Subcutaneous abdominal adipose tissue (tissue), 5 donors: Measurements from ENCODE around the gene COL11A2.

Source experiments
- H3K27ac ChIP-seq: one replicate; pipeline ENCODE4 v1.7.0; 2013; ENCODE audit warnings: low read depth, mild to moderate bottlenecking, inconsistent platforms, low read length, moderate library complexity
- H3K27me3 ChIP-seq, 5 donors: one replicate each; pipeline ENCODE4 v1.7.0; 2013; ENCODE audit warnings: low read length in 5 of 5, inconsistent platforms in 1 of 5; ENCODE audit not compliant: control insufficient read depth in 5 of 5, insufficient read depth in 4 of 5
- H3K36me3 ChIP-seq, 5 donors: one replicate each; pipeline ENCODE4 v1.7.0; 2013; ENCODE audit warnings: low read length in 5 of 5; ENCODE audit not compliant: control insufficient read depth in 5 of 5, insufficient read depth in 5 of 5
- H3K4me1 ChIP-seq, 5 donors: one replicate each; pipeline ENCODE4 v1.7.0; 2013; ENCODE audit warnings: low read length in 5 of 5, mild to moderate bottlenecking in 3 of 5, moderate library complexity in 1 of 5; ENCODE audit not compliant: control insufficient read depth in 5 of 5, insufficient read depth in 5 of 5
- H3K4me3 ChIP-seq, 5 donors: one replicate each; pipeline ENCODE4 v1.7.0; 2013; ENCODE audit warnings: low read length in 5 of 5, low read depth in 1 of 5
- H3K9ac ChIP-seq, 5 donors: one replicate each; pipeline ENCODE4 v1.7.0; 2013; ENCODE audit warnings: low read length in 5 of 5, mild to moderate bottlenecking in 4 of 5, moderate library complexity in 3 of 5
- H3K9me3 ChIP-seq, 5 donors: one replicate each; pipeline ENCODE4 v1.7.0; 2013; ENCODE audit warnings: low read length in 5 of 5; ENCODE audit not compliant: control insufficient read depth in 5 of 5
- donor health status: healthy.
- donor health status: healthy.
- donor health status: healthy.
- donor health status: healthy.
- donor health status: healthy.

The COL11A2 gene

DNA sequence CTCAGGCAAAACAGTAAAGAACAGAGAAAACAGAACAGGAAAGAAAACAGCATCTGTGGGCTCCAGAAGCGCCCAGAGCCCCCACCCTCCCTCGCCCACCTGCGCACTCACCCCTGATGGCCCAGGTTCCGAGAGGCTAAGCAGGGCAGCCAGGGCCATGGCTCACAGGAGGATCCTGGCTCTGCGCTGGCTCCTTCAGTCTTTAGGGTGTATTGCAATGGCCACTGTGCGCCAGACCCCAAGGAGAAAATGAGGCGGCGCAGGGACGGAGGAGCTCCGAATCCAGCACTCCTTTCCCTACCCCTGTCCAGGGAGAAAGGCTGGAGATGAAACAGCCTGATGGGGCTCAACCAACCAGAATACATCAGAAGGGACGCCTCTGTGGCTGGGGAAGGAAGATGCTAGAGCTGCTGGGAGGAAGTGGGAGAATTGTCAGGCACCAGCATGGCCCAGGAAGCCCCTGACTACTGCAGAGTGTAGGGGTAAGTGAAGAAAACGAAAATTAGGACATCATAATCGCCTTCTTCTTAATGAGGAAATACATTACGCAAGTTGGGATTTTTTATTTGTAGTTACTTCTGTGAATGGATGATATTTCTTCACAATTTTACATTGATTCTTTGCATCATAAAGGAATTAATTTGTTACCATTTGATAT is 49.0 kb downstream of the COL11A2 start:
- H3K4me3 ChIP-seq = no peak overlapping the region
- H3K9me3 ChIP-seq = peaks cover 0 to 4% (median 0%) of the 10 kb centered on the region in 5 donors
- peaks cover 0 to 8% (median 5%) of the 10 kb centered on the region in 5 donors for H3K27me3 ChIP-seq
- no peak overlapping the region for H3K27ac ChIP-seq
- no peak overlapping the region for H3K9ac ChIP-seq
- peaks cover 0 to 8% (median 0%) of the 10 kb centered on the region in 5 donors for H3K4me1 ChIP-seq
- no peaks in the 10 kb centered on the region for H3K36me3 ChIP-seq

GRCh38 chr6:33142501-33143070 is 49.7 kb downstream of the COL11A2 start:
- peaks cover 0 to 4% (median 0%) of the 10 kb centered on the region in 5 donors for H3K9me3 ChIP-seq
- H3K4me1 ChIP-seq = peaks cover 0 to 8% (median 0%) of the 10 kb centered on the region in 5 donors
- H3K27me3 ChIP-seq = peaks cover 0 to 8% (median 5%) of the 10 kb centered on the region in 5 donors
- no peak overlapping the region for H3K9ac ChIP-seq
- no peaks in the 10 kb centered on the region for H3K36me3 ChIP-seq
- no peak overlapping the region for H3K27ac ChIP-seq
- H3K4me3 ChIP-seq = no peak overlapping the region

DNA sequence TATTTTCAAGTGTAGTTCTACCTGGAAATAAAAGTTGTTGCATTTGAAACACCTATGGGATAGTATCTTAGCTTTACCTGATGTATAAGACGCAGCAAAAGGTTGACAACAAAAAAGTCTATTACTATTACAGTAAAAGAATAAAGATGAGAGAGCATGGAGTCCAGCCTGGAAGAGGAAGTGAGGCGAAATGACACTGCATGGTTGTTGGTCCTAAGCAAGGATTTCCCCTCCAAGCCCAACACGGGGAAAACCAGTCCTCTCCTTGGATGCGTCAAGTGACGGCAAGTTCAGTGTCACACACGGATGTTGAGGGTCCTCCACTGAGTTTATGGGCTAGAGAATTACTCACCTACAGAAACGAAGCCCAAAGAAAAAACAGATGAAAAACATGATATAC is 51.7 kb downstream of the COL11A2 start:
- no peaks in the 10 kb centered on the region for H3K36me3 ChIP-seq
- H3K9me3 ChIP-seq = peaks cover 0 to 4% (median 0%) of the 10 kb centered on the region in 5 donors
- H3K4me3 ChIP-seq = no peak overlapping the region
- peaks cover 0 to 10% (median 5%) of the 10 kb centered on the region in 5 donors for H3K27me3 ChIP-seq
- no peak overlapping the region for H3K27ac ChIP-seq
- no peak overlapping the region for H3K9ac ChIP-seq
- H3K4me1 ChIP-seq = peaks cover 0 to 8% (median 0%) of the 10 kb centered on the region in 5 donors

DNA sequence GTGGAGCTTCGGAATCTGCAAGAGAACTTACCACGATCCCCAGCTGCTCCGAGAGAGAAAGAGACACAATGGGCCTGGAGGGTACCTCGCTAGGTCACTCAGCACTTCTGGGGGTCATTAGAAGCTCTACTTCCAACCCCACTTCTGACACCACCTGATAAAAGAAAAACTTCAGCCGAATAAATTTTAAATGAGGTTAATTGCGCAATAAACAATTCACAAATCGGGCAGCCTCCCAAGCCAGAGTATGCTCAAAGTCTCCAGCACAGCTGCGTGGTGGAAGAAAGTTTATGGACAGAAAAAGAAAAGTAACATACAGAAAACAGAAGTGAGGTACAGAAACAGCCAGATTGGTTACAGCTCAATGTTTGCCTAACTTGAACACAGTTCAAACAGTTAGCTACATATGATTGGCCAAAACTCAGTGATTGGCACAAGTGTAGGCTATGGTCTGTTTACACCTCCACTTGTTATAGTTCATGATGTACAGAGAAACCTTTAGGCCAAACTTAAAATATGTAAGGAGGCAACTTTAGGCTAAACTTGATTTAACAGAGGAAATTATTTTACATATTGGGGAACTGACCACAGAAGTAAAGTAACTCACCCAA is 52.6 kb downstream of the COL11A2 start:
- Histone ChIP-seq H3K27me3 (peaks cover 0 to 10% (median 5%) of the 10 kb centered on the region in 5 donors), H3K4me1 (peaks cover 0 to 8% (median 0%) of the 10 kb centered on the region in 5 donors), H3K4me3 (no peak overlapping the region), H3K9ac (no peak overlapping the region), H3K36me3 (no peaks in the 10 kb centered on the region), H3K9me3 (peaks cover 0 to 4% (median 0%) of the 10 kb centered on the region in 5 donors), H3K27ac (no peak overlapping the region)

DNA sequence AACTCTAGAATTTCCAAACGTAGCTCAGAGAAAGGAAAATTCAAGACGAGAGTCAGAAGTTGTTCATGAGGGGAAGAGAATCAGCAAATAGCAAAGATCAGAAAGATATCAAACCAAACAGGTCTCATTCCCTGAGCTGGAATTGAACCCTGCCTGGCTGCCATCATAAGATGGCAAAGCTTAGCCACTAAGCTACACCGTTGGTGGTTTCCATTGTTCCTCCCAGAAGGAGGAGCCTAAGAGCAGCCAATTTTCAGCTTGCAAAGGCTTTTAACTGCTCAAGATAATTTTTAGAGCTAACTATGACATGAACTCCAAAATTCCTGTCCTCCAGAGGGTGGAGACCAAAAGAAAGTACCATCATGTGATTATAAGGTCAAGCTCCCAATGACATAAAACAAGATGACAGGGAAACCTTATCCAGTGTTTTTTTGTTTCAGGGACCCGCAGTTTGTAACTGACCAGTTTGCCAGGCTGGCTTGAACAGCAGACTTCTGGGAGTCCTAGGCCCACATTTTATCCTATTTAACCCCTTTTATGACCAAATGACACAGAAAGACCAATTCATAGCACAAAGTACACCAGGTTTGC is 55.9 kb downstream of the COL11A2 start:
- Histone ChIP-seq H3K27ac (no peak overlapping the region), H3K9ac (no peak overlapping the region), H3K4me1 (peaks cover 0 to 1% (median 0%) of the 10 kb centered on the region in 5 donors), H3K27me3 (peaks cover 0 to 4% (median 1%) of the 10 kb centered on the region in 5 donors), H3K9me3 (no peaks in the 10 kb centered on the region), H3K36me3 (no peaks in the 10 kb centered on the region), H3K4me3 (no peak overlapping the region)

GRCh38 chr6:33132081-33132524 is 60.2 kb downstream of the COL11A2 start:
- Histone ChIP-seq H3K9ac (no peak overlapping the region), H3K4me3 (no peak overlapping the region), H3K4me1 (peaks cover 0 to 6% (median 0%) of the 10 kb centered on the region in 5 donors), H3K27ac (no peak overlapping the region), H3K9me3 (no peaks in the 10 kb centered on the region), H3K27me3 (peaks cover 0 to 6% (median 4%) of the 10 kb centered on the region in 5 donors), H3K36me3 (no peaks in the 10 kb centered on the region)

GRCh38 chr6:33128318-33128717 is 63.9 kb downstream of the COL11A2 start:
- H3K9me3 ChIP-seq = peaks cover 3 to 12% (median 9%) of the 10 kb centered on the region in 5 donors
- peaks cover 0 to 6% (median 4%) of the 10 kb centered on the region in 5 donors for H3K27me3 ChIP-seq
- no peaks in the 10 kb centered on the region for H3K36me3 ChIP-seq
- H3K4me3 ChIP-seq = no peak overlapping the region
- no peak overlapping the region for H3K27ac ChIP-seq
- no peak overlapping the region for H3K9ac ChIP-seq
- H3K4me1 ChIP-seq = peaks cover 0 to 6% (median 0%) of the 10 kb centered on the region in 5 donors

DNA sequence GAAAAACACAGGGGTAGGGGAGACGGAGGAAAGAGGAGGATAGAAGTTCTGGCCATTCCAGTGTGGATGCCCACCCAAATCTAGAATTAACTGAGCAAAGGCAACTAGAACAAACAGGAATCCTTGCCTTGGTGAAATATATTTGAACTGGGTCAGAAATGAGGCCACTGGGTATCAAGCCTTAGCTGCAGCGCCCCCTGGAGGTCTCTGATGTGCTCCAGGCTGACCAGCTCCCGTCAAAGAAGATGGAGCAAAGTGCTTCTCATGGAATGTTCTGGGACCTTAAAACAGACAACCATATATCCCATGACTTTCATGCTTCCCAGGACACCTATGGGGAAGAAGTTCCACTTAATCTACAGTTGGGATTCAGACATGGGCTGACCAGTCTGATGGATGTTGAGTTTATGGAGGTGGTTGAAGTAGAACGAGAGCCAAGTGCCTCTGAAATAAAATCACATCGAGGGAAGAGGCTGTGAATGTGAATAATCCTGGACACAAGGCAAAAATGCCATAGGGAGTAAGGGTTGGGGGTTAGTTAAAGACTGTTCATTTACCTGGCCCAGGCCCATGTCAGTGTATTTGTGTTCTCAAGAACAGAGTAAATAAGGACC is 66.1 kb downstream of the COL11A2 start:
- no peak overlapping the region for H3K27ac ChIP-seq
- H3K4me3 ChIP-seq = no peak overlapping the region
- peaks cover 0 to 6% (median 4%) of the 10 kb centered on the region in 5 donors for H3K27me3 ChIP-seq
- H3K4me1 ChIP-seq = peaks cover 0 to 3% (median 0%) of the 10 kb centered on the region in 5 donors
- H3K36me3 ChIP-seq = no peaks in the 10 kb centered on the region
- H3K9ac ChIP-seq = no peak overlapping the region
- peaks cover 3 to 13% (median 10%) of the 10 kb centered on the region in 5 donors for H3K9me3 ChIP-seq

- H3K27me3 ChIP-seq = peaks cover 0 to 6% (median 3%) of the 10 kb centered on the region in 5 donors
These were observed 67.3 kb downstream of the COL11A2 start for GRCh38 chr6:33124947-33125346.

More at GRCh38 chr6:33124947-33125346, 67.3 kb downstream of the COL11A2 start:
- no peak overlapping the region for H3K4me3 ChIP-seq
- no peak overlapping the region for H3K27ac ChIP-seq
- no peak overlapping the region for H3K9ac ChIP-seq
- H3K9me3 ChIP-seq = peaks cover 3 to 13% (median 10%) of the 10 kb centered on the region in 5 donors
- no peaks in the 10 kb centered on the region for H3K4me1 ChIP-seq
- no peaks in the 10 kb centered on the region for H3K36me3 ChIP-seq
